Hematopoietic multipotent progenitor cell treated with erythropoietin and hydrocortisone succinate and interleukin-3 and kit ligand, for 8 days (in vitro differentiated cells): ENCODE data around the gene KLRF2.

Source experiments
- DNase-seq: peaks from one replicate; pipeline ENCODE4 v3.0.0-alpha.2; 2015

Gene KLRF2

DNA sequence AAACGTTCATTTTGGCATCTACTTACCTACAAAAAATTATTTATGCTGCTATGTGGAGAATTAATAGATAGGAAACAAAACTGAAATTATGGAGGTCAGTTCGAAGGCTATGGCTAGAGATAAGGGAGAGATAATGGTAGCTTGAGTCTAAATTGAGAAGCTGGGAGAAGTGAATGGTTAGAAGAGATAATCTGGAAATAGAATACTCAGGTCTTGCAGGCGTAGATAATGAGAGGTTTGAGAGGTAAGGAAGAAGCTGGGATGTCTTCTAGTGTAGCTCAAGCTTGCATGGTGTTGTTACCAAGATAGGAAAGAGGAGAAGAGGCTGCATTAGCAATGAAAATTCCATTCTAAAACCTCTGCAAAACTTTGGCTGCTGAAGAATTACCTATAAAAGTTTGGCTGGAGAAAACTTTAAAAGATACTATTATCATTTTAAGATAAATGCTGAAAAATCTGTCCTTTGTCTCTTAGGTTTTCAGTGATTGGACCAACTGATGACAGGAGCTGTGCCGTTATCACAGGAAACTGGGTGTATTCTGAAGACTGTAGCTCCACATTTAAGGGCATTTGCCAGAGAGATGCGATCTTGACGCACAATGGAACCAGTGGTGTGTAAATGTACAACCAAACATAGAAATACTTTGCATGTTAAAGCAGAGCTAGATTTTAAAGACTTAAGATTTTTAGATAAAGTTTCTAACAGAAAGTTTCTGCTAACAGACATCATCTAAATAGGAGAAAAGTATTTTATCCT is 14.1 kb downstream of the KLRF2 start:
- peak; percentile 63 for DNase-seq

DNA sequence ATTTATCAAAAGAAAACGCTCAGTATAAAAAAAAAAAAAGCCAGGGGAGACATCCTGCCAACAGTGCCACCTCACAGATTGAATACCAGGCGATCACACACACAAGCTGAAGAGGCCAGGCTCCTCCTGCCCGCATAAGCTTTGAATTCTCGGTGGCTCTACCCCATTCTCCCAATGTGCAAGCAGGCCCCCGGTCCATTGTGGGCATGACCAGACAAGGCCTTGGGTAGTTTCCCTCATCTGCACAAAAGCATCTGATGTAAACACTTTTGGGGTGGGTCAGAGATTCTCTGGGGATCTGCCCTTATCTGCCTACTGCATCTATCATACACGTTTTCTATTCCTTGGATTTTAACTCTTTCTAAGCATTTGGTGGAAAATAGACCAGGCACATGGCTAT is 16.2 kb downstream of the KLRF2 start:
- no peak for DNase-seq

DNA sequence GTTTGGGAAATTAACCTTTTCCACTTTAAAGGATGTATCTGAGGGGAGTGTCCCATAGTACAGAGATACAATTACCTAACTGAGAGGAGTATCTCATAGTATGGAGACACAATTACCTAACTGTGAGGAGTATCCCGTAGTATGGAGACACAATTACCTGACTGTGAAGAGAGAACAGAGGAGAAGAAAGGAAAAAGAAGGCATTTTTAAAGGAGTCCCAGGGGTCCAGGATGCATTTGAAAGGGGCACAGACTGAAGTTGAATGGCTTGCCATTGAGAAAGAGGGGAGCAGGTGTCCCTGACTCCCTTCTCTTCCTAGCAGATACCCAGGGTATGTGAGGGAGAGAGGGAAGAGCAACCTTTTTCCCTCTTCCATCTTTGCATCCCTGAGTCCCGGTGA is 17.9 kb downstream of the KLRF2 start:
- no peak for DNase-seq

DNA sequence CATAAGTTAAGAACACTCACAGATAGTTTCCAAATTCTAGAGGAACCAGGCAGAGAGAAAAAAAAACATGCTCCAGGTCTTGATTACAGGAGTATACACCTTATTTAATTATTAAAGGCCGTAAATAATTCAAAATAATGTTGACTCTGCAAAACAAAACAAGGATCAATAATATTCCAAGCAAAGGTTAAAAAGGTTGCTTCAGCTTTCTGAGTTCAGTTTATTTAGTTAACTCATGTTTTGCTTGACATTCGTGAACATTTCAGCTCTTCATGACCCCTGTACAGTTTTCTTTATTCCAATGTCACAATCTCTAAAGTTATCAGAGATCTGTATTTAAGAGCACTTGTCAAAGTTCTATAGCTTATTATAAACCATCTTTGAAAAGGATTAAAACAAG is 19.6 kb downstream of the KLRF2 start:
- no peak for DNase-seq

DNA sequence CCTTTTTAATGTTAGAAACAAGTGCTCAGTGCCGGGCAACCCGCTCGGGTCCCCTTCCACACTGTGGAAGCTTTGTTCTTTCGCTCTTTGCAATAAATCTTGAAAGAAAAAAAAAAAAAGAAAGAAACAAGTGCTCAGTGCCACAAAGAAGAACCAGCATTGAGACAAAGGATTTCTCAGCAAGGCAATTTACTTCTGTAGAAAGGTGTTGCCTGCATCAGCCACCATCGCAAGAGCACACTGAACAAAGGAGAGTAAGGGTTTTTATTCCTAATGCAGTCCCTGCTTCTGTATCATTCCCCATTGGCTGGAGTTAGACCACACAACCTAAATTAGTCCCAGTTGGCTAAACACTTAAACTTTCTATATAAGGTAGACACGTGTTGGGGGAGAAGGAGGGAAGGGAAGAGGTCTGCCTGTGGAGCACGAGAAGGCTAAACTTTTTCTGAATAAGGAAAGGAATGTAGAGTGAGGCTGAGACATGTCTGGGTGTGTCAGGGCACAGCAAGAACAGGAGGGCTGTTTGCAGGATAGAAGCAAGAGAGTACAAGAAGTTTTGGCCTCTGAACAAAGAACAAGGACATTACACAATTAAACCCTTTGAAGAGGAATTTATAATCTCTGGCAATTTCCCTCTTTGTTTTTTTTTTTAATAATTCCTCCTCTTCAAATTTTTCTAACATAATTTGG is 21.4 kb downstream of the KLRF2 start:
- no peak for DNase-seq

DNA sequence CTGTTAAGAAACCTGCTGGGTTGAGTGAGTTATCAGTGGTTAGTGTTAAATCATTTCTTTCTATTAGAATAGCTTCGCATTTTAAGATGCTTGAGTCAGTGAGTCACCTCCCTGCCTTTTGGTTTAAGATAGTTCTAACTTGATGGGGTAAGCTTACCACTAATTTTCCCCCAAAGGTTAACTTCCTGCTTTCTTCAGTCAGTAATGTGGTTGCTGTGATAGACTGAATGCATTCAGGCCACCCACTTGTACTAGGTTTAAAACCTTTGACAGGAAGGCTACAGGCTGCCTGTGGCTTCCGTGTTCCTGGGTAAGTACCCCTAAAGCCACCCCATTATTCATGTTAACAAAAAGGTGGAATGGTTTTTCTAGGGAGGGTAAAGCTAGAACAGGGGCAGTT is 25.6 kb downstream of the KLRF2 start:
- DNase-seq = no peak

DNA sequence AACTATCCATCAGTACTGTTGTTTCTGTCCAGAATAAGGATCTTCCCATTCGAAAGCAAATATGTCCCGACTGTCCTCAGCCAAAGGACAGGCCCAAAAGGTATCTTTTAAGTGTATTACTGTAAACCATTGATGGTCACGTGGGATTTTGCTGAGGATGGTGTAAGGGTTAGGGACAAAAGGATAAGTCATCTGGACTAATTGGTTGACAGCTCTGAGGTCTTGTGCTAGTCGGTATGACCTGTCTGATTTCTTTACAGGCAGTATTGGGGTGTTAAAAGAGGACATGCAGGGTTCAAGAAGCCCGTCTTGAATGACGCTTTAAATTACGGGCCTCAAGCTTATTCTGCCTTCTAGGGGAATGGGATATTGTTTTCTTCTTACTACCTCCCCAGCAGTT is 26.5 kb downstream of the KLRF2 start:
- no peak for DNase-seq

DNA sequence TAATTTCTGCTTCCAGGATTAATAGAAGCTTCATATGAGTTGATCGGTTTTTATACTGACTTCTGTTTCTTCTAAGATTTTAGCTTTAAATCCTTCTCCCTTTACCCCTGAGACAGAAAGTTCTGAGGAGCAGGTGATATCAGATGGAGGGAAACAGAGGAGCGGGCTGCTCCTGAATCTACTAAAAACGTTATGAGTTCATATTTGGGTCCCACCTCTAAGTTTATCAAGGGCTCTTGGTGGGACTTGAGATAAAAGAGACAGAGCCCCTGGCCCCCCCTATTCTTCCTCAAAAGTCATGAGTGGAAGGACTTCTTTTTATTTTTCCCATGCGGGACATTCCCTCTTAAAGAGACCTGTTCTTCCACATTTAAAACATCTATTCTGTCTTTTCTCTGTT is 27.1 kb downstream of the KLRF2 start:
- DNase-seq = no peak

DNA sequence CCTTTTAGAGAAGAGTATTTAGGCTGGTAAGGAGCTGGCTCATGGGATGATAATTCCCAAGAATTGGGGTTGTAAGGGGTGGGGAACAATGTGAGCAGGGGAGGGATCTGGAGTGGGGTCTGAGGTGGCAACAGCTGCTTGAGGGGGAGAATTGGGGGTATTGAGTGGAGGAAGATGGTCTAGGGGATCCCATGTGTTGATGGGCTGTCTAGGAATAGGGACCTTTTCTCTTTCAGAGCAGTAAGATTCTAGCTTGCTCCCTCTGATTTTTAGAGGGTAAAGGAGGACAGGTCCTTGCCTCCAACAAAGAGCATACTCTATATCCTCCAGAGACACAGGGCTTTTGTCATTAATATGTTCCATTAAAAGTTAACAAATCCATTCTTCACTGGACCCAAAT is 28.4 kb downstream of the KLRF2 start:
- no peak for DNase-seq

DNA sequence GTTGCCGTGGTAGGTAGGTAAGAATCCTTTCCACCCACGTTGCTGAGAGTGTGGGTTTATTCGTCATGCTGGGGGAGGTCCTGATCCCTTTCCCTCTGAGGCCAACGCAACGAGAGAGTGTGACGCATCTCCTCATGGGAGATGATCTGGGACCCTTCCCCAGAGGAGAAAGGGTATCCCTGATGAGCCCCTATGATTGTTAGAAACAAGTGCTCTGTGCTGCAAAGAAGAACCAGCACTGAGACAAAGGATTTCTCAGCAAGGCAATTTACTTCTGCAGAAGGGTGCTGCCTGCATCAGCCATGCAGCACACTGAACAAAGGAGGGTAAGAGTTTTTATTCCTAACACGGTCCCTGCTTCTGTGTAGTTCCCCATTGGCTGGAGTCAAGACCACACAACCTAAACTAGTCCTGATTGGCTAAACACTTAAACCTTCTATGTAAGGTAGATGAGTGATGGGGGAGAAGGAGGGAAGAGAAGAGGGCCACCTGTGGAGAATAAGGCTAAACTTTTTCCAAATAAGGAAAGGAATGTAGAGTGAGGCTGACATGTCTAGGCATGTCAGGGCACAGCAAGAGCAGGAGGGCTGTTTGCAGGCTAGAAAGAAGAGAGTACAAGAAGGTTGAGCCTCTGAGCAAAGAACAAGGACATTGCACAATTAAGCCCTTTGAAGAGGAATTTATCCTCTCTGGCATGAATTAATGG is 29.6 kb downstream of the KLRF2 start:
- DNase-seq = no peak

DNA sequence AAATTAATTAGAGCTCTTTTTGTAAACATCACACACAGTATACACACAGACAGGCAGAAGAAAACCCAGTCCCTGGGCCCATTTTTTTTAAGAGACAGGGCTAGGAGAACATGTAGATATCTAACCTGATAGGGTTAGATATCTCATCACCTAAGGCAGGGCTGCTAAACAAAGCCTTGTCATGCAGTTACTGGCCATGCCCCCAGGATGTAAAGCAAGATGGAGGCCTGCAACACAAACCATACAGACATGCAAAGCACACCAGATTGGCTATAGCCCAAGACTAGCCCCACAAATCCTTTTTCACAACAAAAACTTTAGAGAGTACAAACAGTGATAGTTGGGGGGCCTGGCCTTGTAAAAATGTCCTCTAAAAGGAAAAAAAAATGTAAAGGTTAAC is 30.4 kb downstream of the KLRF2 start:
- no peak for DNase-seq

DNA sequence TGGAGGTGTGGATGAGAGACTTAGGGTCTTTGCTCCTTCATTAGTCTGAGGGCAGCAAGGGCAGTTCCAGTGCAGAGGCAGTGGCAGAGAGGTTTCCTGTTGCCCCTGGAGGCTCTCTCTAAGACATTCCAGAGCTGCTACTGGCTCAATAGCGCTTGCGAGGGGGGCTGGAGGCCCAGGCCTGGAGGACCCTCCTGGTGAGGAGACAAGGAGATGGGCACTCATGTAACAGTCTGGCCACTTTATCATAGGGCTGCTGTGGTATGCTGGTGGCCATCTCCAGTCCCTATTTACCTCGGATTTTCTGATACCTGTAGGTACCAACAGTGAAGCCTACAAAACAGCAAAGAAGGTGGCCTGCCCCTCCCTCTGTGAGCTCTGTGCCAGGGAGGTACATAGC is 38.2 kb downstream of the KLRF2 start:
- no peak for DNase-seq

DNA sequence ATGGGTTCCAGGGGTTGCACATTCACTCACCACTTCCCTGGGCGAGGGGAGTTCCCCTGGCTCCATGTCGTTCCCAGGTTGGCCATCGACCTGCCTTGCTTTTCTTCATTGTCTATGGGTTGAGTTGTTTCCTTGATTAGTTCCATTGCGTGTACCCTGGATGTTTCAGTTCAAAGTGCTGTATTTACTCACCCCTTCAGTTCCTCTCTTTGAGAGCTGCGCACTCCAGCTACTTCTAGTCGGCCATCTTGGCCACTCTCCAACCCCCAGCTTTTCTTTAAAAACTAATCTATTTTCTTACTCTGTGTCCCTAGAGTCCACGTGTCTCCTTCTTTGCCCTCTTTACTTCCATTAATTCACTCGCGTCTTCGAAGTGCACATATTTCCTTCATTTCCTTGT is 39.2 kb downstream of the KLRF2 start:
- no peak for DNase-seq

DNA sequence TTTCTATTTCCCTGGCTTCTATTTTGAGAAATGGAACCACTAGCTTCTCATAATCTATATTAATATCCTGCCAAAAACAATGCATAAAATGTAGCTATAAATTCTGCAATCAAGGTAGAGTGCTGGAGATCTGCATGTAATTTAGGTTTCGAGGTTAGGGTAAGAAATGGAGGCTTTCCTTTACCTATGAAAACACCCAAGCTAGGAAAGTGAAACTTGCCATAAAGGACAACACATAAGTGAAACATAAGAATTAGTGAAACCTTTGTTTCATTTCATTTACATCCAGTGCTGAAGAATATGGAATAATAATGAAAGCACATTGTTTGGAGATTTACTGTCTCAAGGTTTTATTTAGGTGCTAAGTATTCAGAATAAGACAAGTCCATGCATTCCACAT is 41.1 kb downstream of the KLRF2 start:
- DNase-seq = no peak

DNA sequence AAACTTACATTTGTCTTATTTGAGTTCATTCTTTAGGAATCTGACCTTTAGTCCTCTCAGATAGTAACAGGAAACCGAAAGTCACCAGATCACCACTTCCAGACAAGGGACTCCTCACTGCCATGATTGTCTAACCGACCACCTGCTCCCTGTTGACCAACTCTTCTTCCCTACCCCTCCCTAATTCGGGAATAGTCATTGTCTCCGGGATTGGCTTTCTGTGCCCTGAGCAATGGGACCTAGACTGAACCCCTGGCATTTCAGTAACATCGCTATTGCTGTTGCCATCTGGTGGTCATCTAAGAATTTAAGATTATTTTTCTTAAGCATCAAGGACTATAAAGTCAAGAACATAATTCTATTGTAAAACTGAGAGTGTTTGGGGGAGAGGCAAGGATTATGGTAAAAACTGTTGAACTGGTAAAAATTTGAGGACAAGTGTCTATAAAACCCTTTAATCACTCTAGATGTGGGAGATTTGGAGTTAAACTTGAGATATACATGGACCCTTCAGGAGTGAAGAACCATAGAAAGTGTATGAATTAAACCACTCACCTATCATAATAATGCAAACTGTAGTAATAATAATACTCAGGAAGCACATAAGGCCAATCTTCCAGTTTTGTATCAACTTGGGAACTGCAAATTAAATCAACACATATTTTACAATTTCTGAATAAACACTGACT is 44.6 kb downstream of the KLRF2 start:
- DNase-seq = peak; percentile 57

DNA sequence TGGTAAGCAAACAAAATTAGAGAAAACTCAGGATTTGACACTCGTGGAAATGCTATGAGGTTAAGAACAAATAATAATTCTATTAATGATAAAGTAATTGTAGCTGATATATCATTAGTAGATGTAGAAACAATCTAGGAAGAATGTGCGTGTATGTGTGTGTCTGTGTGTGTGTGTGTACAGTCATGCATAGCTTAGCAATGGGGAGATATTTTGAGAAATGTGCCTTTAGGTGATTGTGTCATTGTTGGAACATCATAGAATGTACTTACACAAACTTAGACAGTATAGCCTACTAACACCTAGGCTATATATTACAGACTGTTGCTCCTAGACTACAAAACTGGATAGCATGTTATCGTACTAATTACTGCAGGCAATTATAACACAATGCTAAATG is 45.6 kb downstream of the KLRF2 start:
- no peak for DNase-seq

DNA sequence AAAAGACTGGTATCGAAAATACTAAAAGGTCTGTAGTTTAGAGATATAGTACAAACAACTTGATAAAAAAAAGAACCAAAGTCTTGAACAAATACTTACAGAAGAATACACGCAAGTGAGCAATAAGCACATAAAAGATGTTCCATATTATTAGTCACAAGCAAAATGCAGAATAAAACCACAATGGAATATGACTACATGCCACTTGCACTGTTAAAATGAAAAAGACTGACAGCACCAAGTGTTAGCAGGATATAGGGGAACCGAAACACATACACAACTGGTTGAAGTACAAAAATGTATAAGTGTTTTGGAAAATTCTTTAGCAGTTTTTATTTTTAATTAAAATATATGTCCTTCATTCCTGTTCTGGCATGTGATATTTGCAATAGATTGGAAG is 47.3 kb downstream of the KLRF2 start:
- no peak for DNase-seq

DNA sequence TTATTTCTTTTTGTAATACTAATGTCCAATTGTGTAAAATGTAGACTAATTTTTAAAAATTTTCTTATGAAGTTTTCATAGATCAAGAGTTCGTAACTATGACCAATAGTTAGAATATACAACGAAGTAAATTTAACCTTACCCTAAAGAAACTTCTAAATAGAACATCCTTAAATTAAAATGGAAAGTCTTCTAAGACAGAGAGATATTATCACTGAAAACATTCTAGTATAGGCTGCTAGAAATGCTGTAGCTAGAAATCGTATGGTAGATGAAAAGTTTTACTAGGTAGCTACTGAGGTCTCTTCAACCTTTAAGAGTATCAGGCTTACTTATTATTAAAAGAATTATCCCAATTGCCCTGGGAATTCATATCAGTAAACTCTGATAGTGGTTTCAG is 50.0 kb downstream of the KLRF2 start:
- DNase-seq = no peak

DNA sequence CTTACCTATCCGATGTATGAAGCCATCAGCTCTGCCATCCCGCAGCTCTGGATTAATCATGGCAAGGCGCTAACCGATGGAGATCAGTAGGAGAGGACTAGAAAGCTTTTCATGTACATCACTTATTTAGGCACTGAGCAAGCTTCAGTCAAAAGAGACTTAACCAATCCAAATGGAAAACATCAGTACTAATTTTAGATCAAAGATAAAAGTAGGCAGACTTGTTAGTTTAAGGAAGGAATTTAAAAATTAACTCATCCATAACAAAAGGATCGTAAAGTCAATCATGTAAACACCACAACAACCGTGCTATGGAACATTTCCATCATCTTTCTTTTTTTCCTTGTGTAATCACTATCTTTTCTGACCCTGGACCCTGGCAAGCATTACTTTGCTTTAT is 51.0 kb downstream of the KLRF2 start, which contains the start of gene CLEC2A:
CLEC2A (minus strand) TSS at position 101 of the 400 bp plus-strand sequence; CDS start at position 60, 41 bp downstream.
- no peak for DNase-seq

DNA sequence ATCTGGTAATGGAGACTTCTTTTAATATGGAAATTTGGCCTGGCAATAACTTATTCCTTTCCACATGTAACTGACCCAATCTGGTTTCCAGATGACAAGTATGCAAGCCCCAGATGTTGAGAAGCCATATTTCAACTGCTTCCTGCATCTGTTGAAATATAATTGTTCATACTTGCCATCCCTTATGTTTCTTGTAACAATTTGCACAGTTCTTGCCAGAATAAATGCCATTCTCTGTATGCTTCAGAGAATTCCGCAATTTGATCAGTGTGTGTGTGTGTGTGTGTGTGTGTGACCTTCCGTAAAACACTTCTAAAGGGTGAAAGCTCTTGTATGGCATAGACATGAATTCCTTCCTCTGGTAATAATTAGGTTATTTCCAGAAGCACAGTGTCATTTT is 52.7 kb downstream of the KLRF2 start:
- no peak for DNase-seq

DNA sequence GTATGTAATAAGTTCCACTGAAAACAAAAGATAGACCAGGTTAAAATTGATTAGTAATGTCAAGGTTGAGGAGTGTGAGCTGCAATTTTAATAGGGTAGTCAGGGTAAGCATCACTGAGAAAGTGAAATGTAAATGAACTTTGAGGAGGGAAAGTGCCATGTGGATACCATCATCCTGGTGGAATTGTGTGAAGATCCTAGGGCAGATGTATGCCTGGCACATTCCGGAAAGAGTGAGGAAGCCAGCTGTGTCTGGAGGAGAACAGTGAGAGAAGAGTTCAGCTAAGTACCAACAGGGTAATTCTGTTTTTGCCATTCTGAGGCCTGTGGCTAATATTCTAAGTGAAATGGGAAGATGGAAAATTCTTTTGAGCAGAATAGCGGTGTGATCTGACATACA is 53.7 kb downstream of the KLRF2 start:
- no peak for DNase-seq

DNA sequence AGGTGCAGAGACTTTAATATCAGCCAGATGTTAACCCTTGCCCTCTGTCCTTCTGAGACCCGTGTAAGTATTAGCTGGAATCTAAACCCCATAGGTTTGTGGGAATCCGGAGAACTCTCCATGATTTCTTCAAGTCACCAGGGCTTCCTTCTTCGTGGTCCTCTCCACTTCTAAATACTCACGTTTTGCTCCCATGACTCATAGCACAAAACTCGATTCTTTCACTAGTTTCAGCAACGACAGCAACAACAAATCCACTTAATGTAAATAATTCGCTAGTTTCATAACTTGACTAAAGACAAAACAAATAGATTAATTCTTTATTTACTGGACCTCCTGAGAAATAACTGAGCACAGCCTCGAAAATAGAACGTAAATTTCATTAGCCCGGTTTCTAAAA is 55.3 kb downstream of the KLRF2 start:
- DNase-seq = no peak

DNA sequence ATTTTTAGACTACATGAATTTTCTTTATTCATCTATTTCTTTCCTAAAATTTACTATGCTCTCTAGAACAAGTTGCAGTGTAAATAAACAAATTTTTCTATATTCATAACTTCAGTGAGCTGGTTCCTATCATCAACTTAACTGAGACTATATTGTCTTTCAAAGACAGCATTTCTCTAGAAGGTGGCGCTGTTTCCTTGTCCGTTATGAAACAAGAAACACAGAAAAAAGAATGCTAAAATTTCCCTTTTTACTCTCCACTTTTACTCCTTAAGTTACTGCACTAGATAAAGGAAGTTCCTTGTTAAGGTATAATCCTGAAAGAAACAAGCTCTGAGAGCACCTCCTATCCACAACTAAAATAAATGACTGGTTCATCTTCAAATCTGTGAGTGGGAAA is 59.1 kb downstream of the KLRF2 start:
- peak; percentile 24 for DNase-seq

DNA sequence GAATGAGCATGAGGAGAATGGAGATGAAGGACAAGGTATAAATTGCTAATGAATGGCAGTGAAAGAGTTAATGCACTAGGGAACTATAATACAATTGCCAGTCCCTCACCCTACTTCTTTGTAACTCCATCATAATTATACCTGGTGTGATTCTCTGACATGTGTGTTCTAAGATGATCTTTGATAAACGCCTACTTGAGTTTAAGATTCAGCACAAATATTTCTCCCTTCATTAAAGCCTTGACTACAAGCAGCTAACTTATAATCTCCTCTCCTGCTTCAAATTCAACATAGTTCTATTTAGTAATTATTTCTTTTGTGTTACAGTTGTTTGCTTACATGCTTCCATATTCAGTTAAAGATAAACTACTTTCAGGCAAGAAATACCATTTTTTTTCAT is 60.5 kb downstream of the KLRF2 start:
- DNase-seq = no peak
